Neural cell (in vitro differentiated cells): ENCODE data around the gene TM2D3.

Source experiments
- EZH2 ChIP-seq: fragments of 200-600, 300-800 bp; shearing (Covaris generic), sonication (generic); IDR thresholded peaks from 2 replicates; pipeline ENCODE4 v1.6.1; 2014; ENCODE audit warnings: antibody characterized with exemption, low read length, borderline replicate concordance, mild to moderate bottlenecking; ENCODE audit not compliant: insufficient read depth, poor library complexity, severe bottlenecking
- MXI1 ChIP-seq: fragments of 450-650 bp; conservative IDR thresholded peaks from 2 replicates; pipeline ENCODE4 v1.6.1; 2014; ENCODE audit warnings: antibody characterized with exemption, mild to moderate bottlenecking; ENCODE audit not compliant: poor library complexity, severe bottlenecking
- POLR2AphosphoS5 ChIP-seq: IDR thresholded peaks from 2 replicates; pipeline ENCODE4 v1.6.1; 2012
- TAF1 ChIP-seq: IDR thresholded peaks from 2 replicates; pipeline ENCODE4 v1.6.1; 2012; ENCODE audit warnings: low read depth
- TF ChIP-seq, protein P1 (sequence below): fragments of 450-650 bp; IDR thresholded peaks from 2 replicates; pipeline ENCODE4 v1.5.1; 2014; ENCODE audit warnings: antibody characterized with exemption, mild to moderate bottlenecking, moderate library complexity; ENCODE audit not compliant: poor library complexity, severe bottlenecking

GRCh38 chr15:101648356-101648755, 3.8 kb downstream of the TM2D3 start:
- TF ChIP-seq EZH2 (no peak), POLR2AphosphoS5 (no peak), TAF1 (no peak), MXI1 (no peak)
- TF ChIP-seq, protein P1, sequence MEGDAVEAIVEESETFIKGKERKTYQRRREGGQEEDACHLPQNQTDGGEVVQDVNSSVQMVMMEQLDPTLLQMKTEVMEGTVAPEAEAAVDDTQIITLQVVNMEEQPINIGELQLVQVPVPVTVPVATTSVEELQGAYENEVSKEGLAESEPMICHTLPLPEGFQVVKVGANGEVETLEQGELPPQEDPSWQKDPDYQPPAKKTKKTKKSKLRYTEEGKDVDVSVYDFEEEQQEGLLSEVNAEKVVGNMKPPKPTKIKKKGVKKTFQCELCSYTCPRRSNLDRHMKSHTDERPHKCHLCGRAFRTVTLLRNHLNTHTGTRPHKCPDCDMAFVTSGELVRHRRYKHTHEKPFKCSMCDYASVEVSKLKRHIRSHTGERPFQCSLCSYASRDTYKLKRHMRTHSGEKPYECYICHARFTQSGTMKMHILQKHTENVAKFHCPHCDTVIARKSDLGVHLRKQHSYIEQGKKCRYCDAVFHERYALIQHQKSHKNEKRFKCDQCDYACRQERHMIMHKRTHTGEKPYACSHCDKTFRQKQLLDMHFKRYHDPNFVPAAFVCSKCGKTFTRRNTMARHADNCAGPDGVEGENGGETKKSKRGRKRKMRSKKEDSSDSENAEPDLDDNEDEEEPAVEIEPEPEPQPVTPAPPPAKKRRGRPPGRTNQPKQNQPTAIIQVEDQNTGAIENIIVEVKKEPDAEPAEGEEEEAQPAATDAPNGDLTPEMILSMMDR, result no peak
